Stomach (tissue), 4 donors: ENCODE data around the gene SOS1.

Experiments
- POLR2AphosphoS5 ChIP-seq, 3 donors: sonication (generic); formaldehyde crosslinking; IDR thresholded peaks; one replicate each; pipeline ENCODE4 v1.6.1; 2016; ENCODE audit warnings: antibody characterized with exemption in 3 of 3
- TF ChIP-seq, protein P1 (sequence below), 7 experiments: fragments of 450-650 bp in 4 of 7; fragments of 200-600 bp in 3 of 7; sonication (generic) in 3 of 7; IDR thresholded peaks; one replicate each; pipeline ENCODE4 v1.5.1; 2016 to 2019; ENCODE audit warnings: antibody characterized with exemption in 7 of 7, control low read depth in 2 of 7, mild to moderate bottlenecking in 1 of 7

DNA sequence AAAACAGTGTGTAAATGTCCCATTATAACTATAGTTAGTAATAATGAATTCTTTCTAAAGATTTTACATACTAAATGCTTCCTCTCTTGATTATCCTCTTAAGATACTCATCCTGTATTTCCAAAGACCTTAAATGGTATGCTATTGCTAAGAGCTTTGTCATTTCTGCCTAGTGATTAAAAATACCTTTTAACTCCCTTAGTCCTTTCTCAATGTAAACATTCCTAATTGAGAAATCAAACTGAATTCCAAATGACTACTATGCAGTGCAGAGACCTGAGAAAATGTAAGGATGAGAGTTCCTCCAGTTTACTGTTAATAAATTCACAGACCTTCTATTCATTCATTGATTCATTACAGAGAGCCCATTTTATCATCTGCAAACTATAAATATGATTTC lies 86.9 kb downstream of the SOS1 start:
- TF ChIP-seq POLR2AphosphoS5 (IDR thresholded peaks at IDR 0.05) = no peak
- TF ChIP-seq, protein P1, sequence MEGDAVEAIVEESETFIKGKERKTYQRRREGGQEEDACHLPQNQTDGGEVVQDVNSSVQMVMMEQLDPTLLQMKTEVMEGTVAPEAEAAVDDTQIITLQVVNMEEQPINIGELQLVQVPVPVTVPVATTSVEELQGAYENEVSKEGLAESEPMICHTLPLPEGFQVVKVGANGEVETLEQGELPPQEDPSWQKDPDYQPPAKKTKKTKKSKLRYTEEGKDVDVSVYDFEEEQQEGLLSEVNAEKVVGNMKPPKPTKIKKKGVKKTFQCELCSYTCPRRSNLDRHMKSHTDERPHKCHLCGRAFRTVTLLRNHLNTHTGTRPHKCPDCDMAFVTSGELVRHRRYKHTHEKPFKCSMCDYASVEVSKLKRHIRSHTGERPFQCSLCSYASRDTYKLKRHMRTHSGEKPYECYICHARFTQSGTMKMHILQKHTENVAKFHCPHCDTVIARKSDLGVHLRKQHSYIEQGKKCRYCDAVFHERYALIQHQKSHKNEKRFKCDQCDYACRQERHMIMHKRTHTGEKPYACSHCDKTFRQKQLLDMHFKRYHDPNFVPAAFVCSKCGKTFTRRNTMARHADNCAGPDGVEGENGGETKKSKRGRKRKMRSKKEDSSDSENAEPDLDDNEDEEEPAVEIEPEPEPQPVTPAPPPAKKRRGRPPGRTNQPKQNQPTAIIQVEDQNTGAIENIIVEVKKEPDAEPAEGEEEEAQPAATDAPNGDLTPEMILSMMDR (IDR thresholded peaks at IDR 0.05) = no peak
